ENCODE results near the gene FAXDC2. TPM values are rescaled to one million over a fixed set of nuclear protein-coding genes. Genes with fewer than 3 reads are reported as not detected.

The FAXDC2 gene
- total and polyA plus RNA-seq, 10 donors: 2.3 to 34.8 (median 19.5) TPM

DNA sequence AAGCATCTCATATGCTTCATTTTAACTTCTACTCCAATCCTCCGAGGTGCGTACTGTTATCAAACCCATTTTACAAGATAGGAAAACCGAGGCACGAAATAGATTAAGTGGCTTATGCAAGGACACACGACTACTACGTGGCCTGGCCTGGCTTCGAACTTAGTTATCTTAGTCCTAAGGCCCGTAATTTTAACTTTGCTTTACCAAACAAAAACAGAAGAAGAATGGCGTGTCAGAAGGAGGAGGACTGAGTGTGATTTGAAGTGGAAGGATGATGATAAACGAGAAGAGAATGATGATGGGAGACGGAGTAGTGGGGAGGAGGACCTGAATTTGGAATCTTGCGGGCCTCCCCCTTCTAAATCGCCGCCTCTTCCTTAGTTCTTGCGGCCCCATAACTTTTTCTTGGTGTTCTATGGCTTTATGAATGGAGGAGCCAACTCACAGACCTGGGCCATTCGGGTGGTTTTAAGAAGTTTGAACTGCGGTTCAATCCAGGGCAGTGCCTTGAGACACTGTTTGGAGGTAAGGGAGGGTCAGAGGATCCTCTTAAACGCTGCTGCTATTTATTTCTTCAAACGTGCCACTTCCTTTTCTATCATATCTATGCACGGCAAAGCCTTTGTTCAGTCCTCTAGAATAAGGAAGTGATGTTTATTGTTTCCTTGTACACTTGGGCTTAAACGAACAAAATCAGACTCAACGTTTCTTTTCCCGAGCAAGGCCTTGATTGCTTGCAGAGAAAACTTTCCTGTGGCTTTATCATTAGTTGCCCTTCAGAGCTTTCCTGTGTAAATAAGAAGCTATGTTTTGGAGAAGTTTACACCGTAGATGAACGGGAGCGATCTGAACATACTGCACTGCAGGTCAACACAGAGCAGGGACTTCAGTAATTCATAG is 8.8 kb upstream of the FAXDC2 start:
- intact Hi-C loops (cut with DNase I; ENCODE audit: low total_unique reads): no loop called here
- H3K9me3 ChIP-seq: no peaks in the 10 kb centered on the region
- peaks cover 27 to 63% (median 55%) of the 10 kb centered on the region in 6 donors for H3K4me1 ChIP-seq
- no peaks in the 10 kb centered on the region for H3K27me3 ChIP-seq (replicated peaks in 1 of 7)
- H3K27ac ChIP-seq: peak overlapping the region; percentile 92 to 100 (median 98)
- TF ChIP-seq, protein P1, sequence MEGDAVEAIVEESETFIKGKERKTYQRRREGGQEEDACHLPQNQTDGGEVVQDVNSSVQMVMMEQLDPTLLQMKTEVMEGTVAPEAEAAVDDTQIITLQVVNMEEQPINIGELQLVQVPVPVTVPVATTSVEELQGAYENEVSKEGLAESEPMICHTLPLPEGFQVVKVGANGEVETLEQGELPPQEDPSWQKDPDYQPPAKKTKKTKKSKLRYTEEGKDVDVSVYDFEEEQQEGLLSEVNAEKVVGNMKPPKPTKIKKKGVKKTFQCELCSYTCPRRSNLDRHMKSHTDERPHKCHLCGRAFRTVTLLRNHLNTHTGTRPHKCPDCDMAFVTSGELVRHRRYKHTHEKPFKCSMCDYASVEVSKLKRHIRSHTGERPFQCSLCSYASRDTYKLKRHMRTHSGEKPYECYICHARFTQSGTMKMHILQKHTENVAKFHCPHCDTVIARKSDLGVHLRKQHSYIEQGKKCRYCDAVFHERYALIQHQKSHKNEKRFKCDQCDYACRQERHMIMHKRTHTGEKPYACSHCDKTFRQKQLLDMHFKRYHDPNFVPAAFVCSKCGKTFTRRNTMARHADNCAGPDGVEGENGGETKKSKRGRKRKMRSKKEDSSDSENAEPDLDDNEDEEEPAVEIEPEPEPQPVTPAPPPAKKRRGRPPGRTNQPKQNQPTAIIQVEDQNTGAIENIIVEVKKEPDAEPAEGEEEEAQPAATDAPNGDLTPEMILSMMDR (IDR thresholded peaks at IDR 0.05 in 8 of 11, conservative IDR thresholded peaks at IDR 0.05 in 3 of 11): no peak
- TF ChIP-seq POLR2A (IDR thresholded peaks at IDR 0.05): peak in 1 of 3 donors; percentile 35
- peak in 1 of 3 donors; percentile 18 for TF ChIP-seq POLR2AphosphoS5 (IDR thresholded peaks at IDR 0.05)
- peak overlapping the region; percentile 45 to 88 (median 62) for H3K4me3 ChIP-seq
- no peak for DNase-seq
- peaks cover 0 to 13% (median 7%) of the 10 kb centered on the region in 6 donors for H3K36me3 ChIP-seq
- 0 to 1% (median 1%) methylated on average over 26 of the region's 26 CpGs for WGBS, 5 donors

DNA sequence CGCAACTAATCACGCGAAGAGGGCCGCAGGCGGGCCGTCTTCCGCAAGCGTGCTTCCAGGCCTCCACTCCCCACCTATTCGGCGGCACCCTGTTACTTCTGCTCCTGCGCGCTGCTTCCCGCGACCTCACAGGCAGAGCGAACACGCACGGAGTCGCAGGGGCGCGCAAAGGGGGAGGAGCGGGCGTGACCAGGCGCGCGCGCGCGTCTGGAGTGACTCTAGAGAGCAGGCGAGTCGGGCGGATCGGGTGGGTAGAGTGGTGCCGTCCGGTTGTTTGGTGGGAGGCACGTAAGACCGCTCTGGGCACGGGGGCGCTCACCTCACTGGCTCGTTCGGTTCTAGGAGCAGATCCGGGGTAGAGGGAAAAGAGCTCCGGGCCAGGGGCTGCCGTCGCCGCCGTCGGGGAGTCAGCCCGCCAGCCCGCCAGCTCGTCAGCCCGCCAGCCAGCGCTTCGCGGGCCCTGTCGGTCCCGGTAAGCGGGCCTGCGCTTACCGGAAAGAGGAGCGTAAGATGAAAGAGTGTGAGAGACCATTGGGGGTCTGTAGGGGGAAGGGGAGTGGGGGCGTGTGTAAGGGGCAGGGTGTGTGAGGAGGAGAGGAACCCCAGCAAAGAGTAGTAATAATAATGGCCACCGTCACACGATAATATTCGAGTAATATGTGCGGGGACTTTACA is 8.0 kb upstream of the FAXDC2 start, which contains the start of gene CNOT8:
Gene CNOT8, plus strand, starts transcription at position 331 of the 675 bp plus-strand sequence. CDS start 4,652 bp downstream, outside the sequence.
- Histone ChIP-seq H3K4me3 (peak within 1 kb of the TSS; percentile 45 to 88 (median 62)), H3K36me3 (peaks cover 0 to 5% (median 2%) of the 10 kb centered on the region in 6 donors), H3K27me3 (replicated peaks in 1 of 7) (no peaks in the 10 kb centered on the region), H3K27ac (peak within 1 kb of the TSS; percentile 92 to 100 (median 98)), H3K9me3 (no peaks in the 10 kb centered on the region), H3K4me1 (peaks cover 27 to 55% (median 51%) of the 10 kb centered on the region in 6 donors)
- 0% methylated on average over 34 to 65 of the region's 65 CpGs for WGBS, 5 donors
- TF ChIP-seq, protein P1 (IDR thresholded peaks at IDR 0.05 in 8 of 11, conservative IDR thresholded peaks at IDR 0.05 in 3 of 11): peak in 1 of 11 experiments; percentile 15
- TF ChIP-seq POLR2AphosphoS5 (IDR thresholded peaks at IDR 0.05) (peak; percentile 97 to 99 (median 99)), POLR2A (IDR thresholded peaks at IDR 0.05) (peak; percentile 25 to 97 (median 62))
- DNase-seq: peak; percentile 100
- intact Hi-C loops (cut with DNase I; ENCODE audit: low total_unique reads): no loop called here

DNA sequence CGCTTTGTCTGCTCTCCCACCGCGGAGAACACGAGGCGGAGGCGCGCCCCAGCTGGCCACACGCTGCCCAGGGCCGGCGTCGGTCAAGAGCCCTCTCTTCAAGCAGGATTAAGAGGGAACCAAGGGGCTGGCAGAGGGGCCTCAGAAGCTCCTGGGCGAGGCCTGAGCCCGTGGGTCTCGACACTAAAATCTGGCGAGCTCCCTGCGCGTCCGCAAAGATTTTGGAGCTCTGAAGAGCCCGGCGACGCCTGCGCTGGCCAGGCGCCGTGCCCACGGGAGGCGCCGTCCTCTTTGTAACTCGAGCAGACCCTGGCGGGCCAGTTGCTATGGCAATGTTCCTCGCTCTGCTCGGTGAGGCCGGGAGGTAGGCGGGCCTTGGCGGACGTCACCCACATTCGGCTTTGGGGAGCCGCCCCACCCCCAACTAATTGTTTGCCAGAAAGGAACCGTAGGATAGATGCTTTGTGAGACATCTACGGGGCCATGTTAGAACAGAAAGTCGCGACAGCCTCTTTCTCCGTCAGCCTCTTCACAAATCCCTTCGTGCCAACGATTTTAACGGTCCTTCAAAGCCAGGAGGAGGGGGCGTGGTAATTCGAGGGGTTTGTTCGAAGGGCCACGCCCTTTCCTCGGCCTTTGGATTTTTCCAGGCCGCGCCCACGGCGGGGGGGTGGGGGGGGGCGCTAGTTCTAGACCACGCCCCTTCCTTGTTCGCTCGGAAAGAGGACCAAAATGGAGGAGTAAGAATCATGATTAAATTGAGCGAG is 7.3 kb upstream of the FAXDC2 start:
- peak overlapping the region; percentile 92 to 100 (median 98) for H3K27ac ChIP-seq
- DNase-seq: peak; percentile 97
- TF ChIP-seq, protein P1 (IDR thresholded peaks at IDR 0.05 in 8 of 11, conservative IDR thresholded peaks at IDR 0.05 in 3 of 11): peak in 2 of 11 experiments; percentile 1 to 25
- TF ChIP-seq POLR2AphosphoS5 (IDR thresholded peaks at IDR 0.05): peak; percentile 47 to 90 (median 89)
- peak in 1 of 3 donors; percentile 64 for TF ChIP-seq POLR2A (IDR thresholded peaks at IDR 0.05)
- no peaks in the 10 kb centered on the region for H3K36me3 ChIP-seq
- peaks cover 22 to 48% (median 44%) of the 10 kb centered on the region in 6 donors for H3K4me1 ChIP-seq
- H3K9me3 ChIP-seq: no peaks in the 10 kb centered on the region
- H3K4me3 ChIP-seq: peak overlapping the region; percentile 45 to 88 (median 62)
- WGBS, 5 donors: 0 to 1% (median 0%) methylated on average over 37 to 59 of the region's 59 CpGs
- H3K27me3 ChIP-seq (replicated peaks in 1 of 7): no peaks in the 10 kb centered on the region
- intact Hi-C loops (cut with DNase I; ENCODE audit: low total_unique reads): no loop called here
